ENCODE measurements around the gene EXOSC7.

EXOSC7 gene

DNA sequence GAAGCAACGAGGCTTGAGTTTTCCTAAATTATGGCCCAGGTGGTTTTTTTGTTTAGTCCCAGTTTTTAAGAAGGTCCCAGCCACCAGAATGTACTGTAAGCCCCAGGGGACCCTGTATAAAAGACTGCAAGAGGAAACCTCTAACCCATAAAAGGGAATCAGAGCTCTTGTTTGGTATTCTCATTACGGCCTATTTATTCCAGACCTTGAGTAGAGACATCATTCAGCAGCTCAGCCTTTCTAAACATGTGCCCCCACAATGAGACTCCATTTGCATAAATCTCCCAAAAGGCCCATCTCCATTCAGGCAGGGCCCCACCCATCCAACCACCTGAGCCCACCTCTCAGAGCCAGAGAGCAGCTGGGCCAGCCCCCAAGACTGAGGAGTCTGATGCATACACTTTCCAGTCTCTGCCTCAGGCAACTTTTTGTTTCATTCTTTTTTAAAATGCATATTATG, 25.7 kb upstream of the EXOSC7 start:
- TF ChIP-seq CTCF (IDR thresholded peaks at IDR 0.05; ENCODE audit: low read depth, low read length): no peak
- DNase-seq (ENCODE audit: low read depth, low spot score): no peak
- H3K4me3 ChIP-seq (ENCODE audit: low read depth, low read length): no peak overlapping the region
- in situ Hi-C loops (cut with HindIII; ENCODE audit: low sequenced_read_pairs): no loop called here

DNA sequence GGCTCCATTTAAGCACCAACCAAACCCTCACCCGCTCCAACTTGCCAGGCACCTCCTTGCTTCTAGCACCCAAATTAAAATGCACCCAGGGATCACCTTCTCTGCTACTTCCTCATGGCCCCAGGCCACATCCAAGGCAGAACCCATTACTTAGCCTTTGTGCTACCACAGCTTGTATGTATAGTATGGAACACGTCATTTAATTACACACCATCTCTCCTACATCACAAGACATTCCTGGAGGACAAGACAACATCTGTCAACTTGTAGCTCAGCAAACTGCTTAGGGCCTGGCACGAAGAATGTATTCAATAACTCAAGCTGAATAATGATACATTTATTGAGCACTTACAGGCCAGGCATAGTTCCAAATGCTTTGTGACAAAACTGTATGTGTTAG, 23.4 kb upstream of the EXOSC7 start:
- no peak overlapping the region for H3K4me3 ChIP-seq (ENCODE audit: low read depth, low read length)
- DNase-seq (ENCODE audit: low read depth, low spot score): no peak
- no peak for TF ChIP-seq CTCF (IDR thresholded peaks at IDR 0.05; ENCODE audit: low read depth, low read length)
- in situ Hi-C loops (cut with HindIII; ENCODE audit: low sequenced_read_pairs): no loop called here

GRCh38 chr3:44954304-44954703, 21.7 kb upstream of the EXOSC7 start:
- TF ChIP-seq CTCF (IDR thresholded peaks at IDR 0.05; ENCODE audit: low read depth, low read length): no peak
- H3K4me3 ChIP-seq (ENCODE audit: low read depth, low read length): no peak overlapping the region
- in situ Hi-C loops (cut with HindIII; ENCODE audit: low sequenced_read_pairs): no loop called here
- no peak for DNase-seq (ENCODE audit: low read depth, low spot score)

GRCh38 chr3:44954962-44955361, 21.1 kb upstream of the EXOSC7 start:
- in situ Hi-C loops (cut with HindIII; ENCODE audit: low sequenced_read_pairs): no loop called here
- TF ChIP-seq CTCF (IDR thresholded peaks at IDR 0.05; ENCODE audit: low read depth, low read length): no peak
- no peak overlapping the region for H3K4me3 ChIP-seq (ENCODE audit: low read depth, low read length)
- DNase-seq (ENCODE audit: low read depth, low spot score): peak; percentile 32

DNA sequence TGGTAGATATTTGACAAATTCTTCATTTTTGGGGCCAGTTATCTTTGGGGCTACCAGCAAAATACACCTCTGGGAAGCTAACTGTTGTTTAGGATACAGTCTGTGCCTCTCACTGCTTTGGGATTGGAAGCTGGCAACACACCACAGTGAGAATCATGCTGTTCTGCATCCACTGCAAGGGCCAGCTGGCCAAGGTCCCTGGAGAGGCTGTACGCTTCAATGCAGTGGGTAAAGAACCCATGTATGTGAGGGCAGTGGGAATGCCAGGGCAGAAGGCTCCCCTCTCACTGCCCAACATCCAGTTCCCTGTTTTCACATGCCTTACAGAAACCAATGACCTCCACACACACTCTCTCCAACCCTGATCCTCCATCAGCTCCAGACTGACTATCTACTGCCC, 20.1 kb upstream of the EXOSC7 start:
- in situ Hi-C loops (cut with HindIII; ENCODE audit: low sequenced_read_pairs): no loop called here
- TF ChIP-seq CTCF (IDR thresholded peaks at IDR 0.05; ENCODE audit: low read depth, low read length): no peak
- no peak overlapping the region for H3K4me3 ChIP-seq (ENCODE audit: low read depth, low read length)
- no peak for DNase-seq (ENCODE audit: low read depth, low spot score)

DNA sequence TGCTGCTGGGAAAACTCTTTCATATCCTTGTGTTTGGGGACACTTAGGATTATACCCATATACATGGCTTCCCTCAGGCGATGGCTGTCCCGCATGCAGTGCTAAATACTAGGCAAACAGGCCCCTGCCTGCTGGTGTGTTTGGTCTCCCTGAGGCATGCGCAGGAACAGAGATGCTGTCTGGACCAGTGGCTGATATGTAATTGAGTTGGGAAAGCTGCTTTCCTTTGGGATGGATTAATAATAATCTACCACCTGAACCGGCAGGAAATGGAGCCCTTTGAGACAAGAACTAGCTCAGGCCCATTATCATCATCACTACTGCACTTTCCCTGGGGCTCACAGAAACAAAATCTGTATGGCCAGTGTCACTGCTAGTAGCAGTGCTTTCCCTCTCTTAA, 18.1 kb upstream of the EXOSC7 start:
- in situ Hi-C loops (cut with HindIII; ENCODE audit: low sequenced_read_pairs): no loop called here
- DNase-seq (ENCODE audit: low read depth, low spot score): no peak
- TF ChIP-seq CTCF (IDR thresholded peaks at IDR 0.05; ENCODE audit: low read depth, low read length): no peak
- H3K4me3 ChIP-seq (ENCODE audit: low read depth, low read length): no peak overlapping the region

- no peak for TF ChIP-seq CTCF (IDR thresholded peaks at IDR 0.05; ENCODE audit: low read depth, low read length)
- in situ Hi-C loops (cut with HindIII; ENCODE audit: low sequenced_read_pairs): no loop called here
- DNase-seq (ENCODE audit: low read depth, low spot score): no peak
- H3K4me3 ChIP-seq (ENCODE audit: low read depth, low read length): no peak overlapping the region
Observed at GRCh38 chr3:44958386-44958785, 17.7 kb upstream of the EXOSC7 start.
